NCI-H1694 (cell line): ENCODE results near the gene NSUN6.
A peak's percentile ranks its signal among the peaks of the same experiment; 100 is the strongest.

Source experiments
- DNase-seq: peaks from one replicate; lab custom pipeline; 2025; lab: John Stamatoyannopoulos, UW

The NSUN6 gene, protein sequence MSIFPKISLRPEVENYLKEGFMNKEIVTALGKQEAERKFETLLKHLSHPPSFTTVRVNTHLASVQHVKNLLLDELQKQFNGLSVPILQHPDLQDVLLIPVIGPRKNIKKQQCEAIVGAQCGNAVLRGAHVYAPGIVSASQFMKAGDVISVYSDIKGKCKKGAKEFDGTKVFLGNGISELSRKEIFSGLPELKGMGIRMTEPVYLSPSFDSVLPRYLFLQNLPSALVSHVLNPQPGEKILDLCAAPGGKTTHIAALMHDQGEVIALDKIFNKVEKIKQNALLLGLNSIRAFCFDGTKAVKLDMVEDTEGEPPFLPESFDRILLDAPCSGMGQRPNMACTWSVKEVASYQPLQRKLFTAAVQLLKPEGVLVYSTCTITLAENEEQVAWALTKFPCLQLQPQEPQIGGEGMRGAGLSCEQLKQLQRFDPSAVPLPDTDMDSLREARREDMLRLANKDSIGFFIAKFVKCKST

DNA sequence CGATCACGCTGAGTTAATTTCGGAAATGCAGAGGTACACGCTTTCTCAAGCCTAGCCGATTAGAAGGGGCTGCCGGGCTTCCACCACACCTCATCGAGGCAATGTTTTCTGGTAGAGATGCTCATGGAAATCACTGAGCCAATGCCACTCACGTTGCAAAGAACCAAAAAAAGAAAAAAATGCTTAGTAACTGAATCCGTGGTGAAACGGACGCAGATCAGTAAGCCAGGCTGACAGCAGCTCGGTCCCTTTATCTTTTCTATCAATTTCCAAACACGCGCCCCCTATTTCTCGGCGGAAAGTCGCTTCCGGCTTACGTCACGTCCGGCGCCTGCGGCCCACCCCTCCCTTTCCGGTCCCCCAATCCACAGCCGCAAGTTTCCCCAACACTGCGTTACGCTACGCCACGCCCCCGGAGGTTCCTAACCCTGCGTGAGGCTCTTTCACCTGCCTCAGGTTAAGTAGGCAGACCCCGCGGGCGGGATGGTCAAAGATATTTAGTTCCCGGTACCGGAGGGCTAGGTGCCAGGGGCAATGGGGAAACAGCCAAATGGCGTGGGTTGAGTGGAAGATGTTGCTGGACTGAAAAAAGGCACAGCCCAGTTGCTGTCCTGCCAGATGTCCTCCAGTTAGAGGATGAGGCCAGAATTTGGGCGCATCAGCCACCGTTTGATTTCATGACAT is at the start of gene NSUN6:
TSS of gene NSUN6 (minus strand) at position 264 of the 684 bp plus-strand sequence. CDS start 384 bp downstream, outside the sequence.
- peak; percentile 64 for DNase-seq

DNA sequence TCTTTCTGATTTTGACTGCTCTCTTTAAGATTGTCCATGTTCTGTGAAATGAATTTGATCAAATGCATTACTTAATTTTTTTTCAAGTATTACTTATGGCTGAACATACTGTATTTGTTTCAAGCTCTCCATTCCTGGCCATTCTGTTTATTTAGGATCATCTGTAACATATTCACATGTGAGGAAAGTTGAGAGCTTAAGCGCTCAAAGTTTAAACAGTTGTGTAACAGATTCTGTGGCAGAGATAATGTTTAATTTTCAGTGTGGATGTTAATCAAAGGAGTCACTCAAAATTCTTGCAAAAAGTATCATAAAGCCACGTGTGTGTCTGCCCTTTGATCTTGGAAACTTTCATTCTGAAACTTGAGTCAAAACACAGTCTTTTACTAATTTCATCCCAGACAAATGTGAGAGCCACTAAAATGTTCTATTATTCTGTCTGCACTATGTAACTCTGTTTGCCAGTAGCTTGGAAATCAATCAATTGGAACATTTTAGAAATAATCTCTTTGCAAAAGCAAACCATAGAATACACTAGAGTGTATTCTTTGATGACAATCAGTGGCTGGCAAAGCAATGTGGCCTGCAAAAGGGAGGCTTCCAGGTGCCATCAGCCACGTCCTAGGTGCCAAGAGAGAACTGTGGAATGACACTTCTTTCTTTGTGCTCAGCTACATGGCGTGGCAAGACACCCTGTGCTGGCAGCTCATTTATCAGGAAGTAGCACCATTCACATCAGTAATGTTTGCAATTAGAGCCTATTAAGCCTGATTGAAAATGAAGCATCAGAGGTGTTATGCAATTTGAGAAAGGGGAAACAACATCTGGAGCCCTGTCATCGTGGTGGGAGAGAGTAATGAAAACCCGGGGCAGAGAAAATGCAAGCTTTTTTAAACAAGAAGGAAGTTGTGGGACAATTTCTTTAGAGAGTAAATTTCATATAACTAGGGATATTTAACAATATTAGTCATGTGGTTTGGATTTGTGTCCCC is 48.8 kb upstream of the NSUN6 start:
- no peak for DNase-seq

DNA sequence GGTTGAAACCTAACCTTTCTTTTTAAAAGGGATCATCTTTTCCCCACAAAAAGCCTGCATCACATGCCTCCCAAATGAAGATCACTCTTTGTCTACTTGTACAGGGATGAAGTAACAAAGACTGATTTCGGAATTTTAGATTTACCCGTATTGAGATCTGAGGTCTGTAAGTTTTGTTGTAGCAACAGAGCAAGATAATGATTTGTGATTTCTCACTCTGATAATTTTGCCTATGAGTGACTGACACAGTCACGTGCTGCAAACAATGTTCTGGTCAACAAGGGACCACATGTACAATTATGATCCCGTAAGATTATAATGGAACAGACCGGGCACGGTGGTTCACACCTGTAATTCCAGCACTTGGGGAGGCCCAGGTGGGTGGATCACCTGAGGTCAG is 39.2 kb upstream of the NSUN6 start:
- DNase-seq = no peak

DNA sequence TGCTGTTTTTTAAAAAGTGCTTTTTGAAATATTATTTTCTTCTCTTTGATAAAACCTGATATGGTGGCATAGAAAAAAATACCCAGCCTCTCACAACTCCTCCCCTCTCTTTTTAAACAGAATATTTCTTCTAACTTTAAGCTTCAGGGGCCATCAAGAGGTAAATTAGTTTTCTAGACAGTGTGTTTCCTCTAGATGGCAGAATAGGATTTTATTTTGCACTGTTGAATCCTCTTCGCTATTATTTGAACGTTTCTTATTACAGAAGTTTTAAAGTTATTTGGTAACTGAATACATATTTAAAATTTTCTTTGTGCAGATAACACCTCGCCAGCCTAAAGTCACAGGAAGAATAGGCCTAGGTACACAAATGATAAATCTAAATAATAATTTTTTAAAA is 38.1 kb upstream of the NSUN6 start:
- no peak for DNase-seq

DNA sequence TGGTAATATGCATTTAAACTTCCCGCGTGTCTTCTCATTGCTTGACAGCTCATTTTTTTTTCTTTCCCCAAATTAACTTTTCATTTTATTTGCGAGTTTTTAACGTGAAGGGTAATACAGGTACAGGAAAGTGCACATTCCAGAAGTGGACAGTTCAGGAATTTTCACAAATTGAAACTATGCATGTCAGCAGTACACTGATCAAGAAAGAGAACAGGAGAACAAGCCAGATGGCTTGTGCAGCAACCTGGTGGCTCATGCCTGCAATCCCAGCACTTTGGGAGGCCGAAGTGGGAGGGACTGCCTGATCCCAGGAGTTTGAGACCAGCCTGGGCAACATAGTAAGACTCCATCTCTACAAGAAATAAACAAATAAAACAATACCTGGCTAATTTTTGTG is 36.3 kb upstream of the NSUN6 start:
- no peak for DNase-seq

DNA sequence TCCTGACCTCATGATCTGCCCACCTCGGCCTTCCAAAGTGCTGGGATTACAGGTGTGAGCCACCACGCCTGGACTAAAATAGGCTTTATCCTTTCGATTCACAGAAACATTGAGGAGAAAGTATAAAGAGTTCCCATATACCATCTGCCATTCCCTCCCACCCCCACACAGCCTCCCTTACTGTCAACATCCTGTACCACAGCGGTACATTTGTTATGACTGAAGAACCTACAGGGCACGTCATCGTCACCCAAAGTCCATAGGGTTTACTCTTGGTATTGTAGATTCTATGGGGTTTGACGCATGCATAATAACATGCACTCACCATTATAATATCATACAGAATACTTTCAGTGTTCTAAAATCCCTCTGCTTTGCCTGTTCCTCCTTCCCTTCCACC is 35.8 kb upstream of the NSUN6 start:
- no peak for DNase-seq

DNA sequence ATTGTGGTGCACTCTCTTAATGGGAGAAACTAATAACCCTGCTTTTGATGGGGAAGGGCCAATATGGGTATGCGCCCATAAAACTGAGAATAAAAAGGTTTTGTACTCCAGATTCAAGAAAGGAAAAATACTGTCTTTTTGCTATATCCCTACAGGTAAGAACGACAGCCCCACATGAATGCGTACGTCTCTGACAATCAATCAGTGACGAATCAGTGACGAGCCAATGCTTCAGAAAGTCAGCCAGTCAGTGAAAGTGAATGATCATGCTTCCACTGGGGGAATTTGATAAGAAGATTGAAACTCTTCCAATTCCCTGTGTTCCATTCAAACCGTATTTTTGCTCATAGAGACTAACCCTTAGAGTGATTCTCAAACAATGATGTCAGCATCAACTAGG is 34.2 kb upstream of the NSUN6 start:
- no peak for DNase-seq

DNA sequence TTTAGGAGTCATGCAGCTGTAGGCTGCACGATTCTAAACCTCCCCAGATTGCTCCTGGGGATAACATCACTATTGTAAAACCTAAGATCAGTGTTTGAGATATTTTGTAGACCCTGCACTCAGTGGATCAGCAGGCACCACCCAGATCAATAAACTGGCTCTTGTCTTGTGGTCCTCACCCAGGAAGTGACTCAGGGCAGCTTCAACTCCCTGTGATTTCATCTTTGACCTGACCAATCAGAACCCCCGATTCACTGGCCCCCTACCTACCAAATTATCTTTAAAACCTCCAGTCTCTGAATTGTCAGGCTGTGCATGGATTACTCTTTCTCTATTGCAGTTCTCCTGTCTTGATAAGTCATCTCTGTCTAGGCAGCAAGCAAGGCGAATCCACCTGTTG is 33.6 kb upstream of the NSUN6 start:
- DNase-seq = no peak

DNA sequence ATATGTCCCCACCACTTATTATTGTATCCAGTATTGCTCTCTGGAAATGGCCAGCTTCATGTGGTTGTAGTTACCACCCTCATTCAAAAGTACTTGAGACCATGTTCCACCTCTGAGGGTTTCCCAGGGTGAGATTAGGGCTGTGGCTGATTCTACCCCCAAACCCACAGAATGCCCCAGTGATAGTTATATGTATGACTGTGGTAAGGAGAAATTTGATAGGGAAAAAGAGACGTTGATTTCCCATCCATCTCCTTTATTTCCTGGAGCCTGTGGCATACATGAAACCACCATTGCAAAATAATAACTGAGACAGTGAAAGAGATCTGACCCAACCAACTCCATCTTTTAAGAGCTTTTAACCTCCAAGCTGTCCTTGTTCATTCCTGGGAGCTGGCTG is 33.0 kb upstream of the NSUN6 start:
- no peak for DNase-seq

DNA sequence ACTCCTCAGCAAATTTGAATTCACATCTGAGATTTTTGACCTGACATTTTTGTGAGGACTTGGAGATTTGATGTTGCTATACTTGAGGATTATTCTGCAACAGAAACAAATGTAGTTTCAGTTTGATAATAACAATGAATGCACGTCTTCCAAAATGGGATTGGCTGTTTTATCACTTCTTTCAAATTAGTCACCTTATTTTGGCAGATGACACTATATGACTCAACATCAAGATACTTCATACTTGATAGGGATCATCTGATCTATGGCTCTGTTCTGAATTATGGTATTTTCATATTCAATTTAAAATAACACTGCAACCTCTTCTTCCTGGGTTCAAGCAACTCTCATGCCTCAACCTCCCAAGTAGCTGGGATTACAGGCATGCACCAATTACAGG is 32.0 kb upstream of the NSUN6 start:
- no peak for DNase-seq

DNA sequence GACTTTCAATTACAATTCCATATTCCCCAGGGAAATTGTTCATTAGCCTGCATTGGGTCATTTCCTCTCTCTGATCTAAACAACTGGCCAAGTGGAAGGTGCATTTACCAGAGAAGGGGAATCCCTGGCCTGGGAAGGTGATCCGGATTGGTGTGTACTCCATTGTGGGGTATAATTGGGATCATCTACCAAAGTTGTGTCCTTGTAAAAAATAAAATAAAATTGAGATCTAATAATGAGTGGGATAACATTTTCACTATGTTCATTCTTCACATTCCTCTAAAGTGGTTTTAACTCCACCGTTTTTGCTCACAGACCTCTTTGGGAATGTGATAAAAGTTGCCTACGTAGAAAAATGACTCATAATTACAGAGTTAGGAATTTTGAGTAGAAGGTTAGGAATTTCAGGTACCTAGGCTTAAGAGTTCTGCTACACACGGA is 30.6 kb upstream of the NSUN6 start:
- DNase-seq = no peak

DNA sequence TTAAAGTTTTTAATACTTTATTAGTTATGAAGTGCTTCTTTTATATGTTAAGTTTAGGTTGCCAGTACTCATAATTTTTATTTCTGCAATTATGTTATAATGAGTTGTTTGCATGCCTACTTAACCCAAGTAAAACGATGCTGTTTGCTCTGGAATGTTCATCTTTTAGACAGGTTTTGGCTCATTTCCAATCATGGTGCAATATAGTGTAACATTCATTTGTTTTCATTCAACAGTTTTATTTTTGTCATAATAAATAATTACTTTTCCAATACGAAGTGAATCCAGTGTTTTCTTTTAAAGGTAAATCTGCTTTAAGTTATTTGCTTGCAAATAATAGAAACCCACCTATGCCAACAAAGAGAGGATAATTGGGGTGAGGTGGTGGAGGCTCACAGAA is 30.0 kb upstream of the NSUN6 start:
- no peak for DNase-seq

DNA sequence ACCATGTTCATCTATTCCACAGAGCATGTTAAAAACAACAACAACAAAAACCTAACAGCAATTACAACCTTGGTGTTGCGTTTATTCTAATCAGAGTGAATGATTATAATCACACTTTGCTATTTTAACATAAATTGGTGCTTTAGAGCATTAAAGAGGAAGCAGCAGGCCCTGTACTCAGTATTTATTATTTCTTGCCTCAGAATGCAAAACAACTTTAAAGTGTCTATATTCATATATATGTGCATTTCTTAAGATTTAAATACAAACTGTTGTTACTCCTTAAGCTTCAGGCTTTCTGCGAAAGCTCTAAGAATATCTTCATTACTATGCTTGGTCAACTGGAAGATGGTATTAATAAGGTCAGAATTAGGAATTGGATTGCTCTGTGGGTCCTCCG is 29.4 kb upstream of the NSUN6 start:
- DNase-seq = no peak

DNA sequence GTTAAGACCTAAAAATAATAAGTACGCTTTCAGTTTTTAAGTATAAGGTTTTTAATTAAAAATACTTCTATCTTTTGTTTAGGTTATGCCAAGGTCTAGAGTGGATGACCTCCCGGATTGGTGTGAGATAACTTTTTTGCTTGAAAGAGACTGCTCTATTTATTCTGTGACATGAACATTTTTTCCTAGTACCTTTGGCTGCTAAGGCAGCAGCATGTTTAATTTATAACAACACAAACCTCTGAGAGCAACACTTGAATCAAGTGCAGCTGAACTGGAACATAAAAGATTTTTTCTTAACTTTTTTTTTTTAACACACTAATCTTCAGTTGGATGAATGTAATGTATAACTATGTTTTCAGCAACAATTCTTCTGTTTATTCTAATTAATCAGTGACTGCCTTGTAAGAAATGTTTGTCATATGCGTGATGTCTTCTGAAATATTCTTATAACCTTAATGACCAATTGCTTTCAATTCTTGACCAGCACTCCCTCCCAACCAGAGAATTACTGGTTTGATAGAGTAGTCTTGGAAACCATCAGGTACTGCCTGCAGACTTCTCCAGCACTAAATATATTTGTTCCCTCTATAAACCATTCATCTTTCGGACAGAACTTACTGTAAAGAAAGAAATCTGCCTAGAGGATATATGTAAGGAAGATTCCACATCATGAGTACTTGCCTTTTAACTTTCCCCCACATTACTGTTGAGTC is 23.9 kb upstream of the NSUN6 start:
- DNase-seq = no peak

DNA sequence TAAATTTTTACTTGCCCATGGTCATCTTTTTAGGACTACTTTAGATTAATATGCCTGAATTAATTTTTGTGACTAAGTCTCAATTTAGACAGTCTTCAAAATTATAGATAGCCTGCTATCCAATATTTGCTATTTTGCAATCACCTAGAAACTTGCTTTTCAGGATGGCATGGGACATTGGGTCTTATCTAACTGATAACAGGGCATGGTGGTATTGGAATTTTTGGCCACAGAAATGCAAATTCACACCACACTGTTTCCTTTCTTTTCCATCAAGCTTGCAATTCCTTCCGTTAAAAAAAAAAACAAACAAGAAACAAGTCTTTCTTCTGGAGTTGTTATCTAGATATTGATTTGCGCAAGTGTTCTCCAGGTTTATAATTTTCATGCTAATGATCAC is 16.6 kb upstream of the NSUN6 start:
- no peak for DNase-seq

DNA sequence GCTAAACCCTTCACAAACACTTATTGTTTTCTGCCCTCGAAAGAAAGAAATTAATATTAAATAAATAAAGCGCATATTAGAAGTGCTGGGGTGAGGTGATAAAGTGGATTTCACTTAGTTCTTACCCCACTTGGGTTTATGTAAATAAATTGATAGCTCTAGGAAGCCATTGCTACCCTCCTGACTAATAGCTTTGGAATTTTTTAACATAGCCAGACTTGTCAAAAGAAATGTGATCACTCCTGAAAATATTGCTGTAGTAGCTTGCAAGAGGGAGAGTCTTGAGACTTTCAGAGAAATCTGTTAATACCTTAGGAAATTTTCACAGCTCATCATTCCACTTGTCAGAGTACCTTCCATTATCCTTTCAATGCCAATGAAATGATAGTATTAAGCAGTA is 15.4 kb upstream of the NSUN6 start:
- DNase-seq = no peak

DNA sequence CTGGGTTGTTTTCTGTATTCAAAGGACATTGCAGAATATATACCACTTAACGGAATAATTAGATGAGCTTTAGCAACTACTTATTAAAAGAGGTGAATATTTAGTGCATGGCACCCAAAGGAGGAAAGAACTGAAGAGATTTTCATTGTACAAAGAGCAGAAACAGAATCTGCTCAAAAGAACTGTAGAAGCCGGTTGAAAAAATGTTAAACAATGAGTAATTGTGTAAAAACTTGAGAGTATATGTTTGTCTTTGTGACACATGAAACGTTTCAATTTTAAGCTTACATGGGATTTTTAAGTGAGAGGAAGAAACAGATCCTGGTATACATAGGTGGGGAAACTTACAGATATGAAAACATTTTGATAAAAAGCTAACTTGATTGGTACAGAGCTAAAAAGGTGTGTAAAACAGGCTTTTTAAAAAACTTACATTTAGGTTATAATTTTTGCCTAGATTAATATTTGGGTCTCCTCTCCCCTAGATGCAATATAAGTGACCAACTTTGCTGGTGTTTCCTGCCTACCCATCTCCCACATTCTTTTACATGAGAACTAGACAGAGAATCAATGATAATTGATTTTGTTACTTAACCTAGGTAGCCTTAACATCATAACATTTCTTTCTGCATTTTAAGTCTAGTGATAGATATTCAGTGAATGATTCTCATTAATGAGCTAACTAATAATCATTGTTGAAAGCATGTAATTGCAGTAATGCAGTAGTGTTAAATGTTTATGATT is 14.6 kb upstream of the NSUN6 start:
- no peak for DNase-seq

DNA sequence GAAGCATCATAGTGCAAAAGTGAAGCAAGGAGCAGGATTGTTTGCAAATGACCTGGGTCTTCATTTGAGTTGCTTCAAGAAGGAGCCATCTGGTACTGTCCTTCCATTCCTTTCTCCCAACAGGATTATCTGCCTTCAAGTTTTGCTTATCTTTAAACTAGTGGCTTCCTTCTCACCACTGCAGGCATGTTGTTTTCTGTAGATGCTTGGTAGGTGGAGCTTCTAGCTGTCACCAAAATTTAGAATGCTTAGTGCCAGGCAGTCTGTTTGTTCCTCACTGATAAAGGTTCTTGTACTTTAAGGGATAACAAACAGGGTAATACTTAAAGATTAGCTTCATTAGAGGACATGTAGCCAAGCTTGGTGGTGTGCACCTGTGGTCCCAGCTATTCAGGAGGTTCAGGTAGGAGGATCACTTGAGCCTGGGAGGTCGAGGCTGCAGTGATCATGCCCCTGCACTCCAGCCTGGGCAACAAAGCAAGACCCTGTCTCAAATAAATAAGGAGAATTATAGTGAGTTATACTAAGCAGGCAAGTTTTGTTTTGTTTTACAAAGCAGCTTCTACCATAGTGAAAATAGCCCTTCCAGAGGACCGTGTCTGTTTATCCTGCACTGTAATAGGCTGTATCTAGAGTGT is 13.6 kb upstream of the NSUN6 start:
- no peak for DNase-seq

DNA sequence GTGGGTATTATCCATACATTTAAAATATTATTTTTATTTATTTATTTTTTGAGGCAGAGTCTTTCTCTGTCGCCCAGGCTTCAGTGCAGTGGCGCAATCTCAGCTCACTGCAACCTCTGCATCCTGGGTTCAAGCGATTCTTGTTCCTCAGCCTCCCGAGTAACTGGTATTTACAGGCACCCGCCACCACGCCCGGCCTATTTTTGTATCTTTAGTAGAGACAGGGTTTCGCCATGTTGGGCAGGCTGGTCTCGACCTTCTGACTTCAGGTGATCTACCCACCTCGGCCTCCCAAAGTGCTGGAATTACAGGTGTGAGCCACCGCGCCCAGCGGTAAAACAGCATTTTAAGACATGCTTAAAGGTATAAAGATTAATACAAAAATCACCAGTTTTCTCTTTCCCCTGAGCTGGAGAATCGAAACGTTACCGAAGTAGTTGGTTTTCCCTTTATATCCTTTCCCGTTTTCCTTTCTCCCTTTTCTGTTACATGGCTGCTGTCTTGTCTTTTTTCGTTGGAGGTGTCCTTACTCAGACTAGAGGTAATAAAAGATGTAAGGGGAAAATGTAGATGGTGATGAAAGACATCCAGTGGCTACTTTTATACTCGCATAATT is 9.5 kb upstream of the NSUN6 start:
- DNase-seq = no peak
